BLaER1 treated with 17β-estradiol and CSF1 and Interleukin-3, amounts not matched to agents 10 nM and 100 nM (cell line): ENCODE results near the gene FREM3.
"Not testable (repeated sequence)": the region's sequence is repeated elsewhere in the genome, so short reads cannot be mapped to it uniquely, and the experiment has no call there.

Experiments
- H3K27ac ChIP-seq, 11 experiments: shearing (Covaris generic); formaldehyde crosslinking; 2 replicates each; pipeline ENCODE4 v1.8.1; 2022
- H3K27me3 ChIP-seq, 11 experiments: shearing (Covaris generic); formaldehyde crosslinking; 2 replicates each; pipeline ENCODE4 v1.8.1; 2022
- H3K36me3 ChIP-seq, 11 experiments: shearing (Covaris generic); formaldehyde crosslinking; 2 replicates each; pipeline ENCODE4 v1.8.1; 2022
- H3K4me1 ChIP-seq, 10 experiments: shearing (Covaris generic); formaldehyde crosslinking; 2 replicates each; pipeline ENCODE4 v1.8.1; 2022
- H3K4me2 ChIP-seq, 11 experiments: shearing (Covaris generic); formaldehyde crosslinking; 2 replicates each; pipeline ENCODE4 v1.8.1; 2022
- H3K4me3 ChIP-seq, 10 experiments: shearing (Covaris generic); formaldehyde crosslinking; 2 replicates each; pipeline ENCODE4 v1.8.1; 2022
- H3K9ac ChIP-seq, 11 experiments: shearing (Covaris generic); formaldehyde crosslinking; 2 replicates each; pipeline ENCODE4 v1.8.1; 2022
- H3K9me3 ChIP-seq, 11 experiments: shearing (Covaris generic); formaldehyde crosslinking; replicated peaks in 1 of 11; 2 replicates each; pipeline ENCODE4 v1.8.1; 2022
- H4K20me1 ChIP-seq, 11 experiments: shearing (Covaris generic); formaldehyde crosslinking; 2 replicates each; pipeline ENCODE4 v1.8.1; 2022
- Cebpa-rat ChIP-seq, 11 experiments: shearing (Covaris generic); IDR thresholded peaks; 2 replicates each; pipeline ENCODE4 v1.8.1; 2022

FREM3 gene

DNA sequence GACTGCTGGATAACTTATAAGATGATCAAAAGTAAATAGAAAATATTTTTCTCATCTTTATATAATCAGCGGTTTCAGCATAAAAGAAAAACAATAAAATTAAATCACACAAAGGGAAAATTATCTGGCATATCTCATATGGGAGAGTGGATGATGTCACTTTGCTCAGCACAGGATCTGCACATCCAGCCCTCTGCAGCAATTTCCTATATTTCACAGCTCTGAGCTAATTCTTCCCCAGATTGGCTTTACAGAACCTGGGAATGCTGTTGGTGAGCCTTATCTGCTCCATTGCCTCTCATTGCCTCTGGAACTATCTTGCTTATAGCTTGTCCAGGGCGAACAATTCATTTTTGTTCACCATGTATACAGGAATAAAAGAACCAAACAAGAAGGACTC, 21.0 kb downstream of the FREM3 start:
- Histone ChIP-seq H3K4me2 (no peak overlapping the region), H3K27ac (no peak overlapping the region), H3K27me3 (no peaks in the 10 kb centered on the region)

DNA sequence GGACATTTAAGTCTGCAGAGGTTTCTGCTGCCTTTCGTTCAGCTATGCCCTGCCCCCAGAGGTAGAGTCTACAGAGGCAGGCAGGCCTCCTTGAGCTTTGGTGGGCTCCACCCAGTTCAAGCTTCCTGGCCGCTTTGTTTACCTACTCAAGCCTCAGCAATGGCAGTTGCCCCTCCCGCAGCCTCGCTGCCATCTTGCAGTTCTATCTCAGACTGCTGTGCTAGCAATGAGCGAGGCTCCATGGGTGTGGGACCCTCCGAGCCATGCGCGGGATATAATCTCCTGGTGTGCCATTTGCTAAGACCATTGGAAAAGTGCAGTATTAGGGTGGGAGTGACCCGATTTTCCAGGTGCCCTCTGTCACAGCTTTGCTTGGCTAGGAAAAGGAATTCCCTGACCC, 26.8 kb downstream of the FREM3 start:
- H3K9ac ChIP-seq, result not testable (repeated sequence)
- H3K9me3 ChIP-seq, result peaks cover 0 to 14% (median 10%) of the 10 kb centered on the region in 11 experiments; a peak in 12 of 22 replicates

More for the DNA sequence above, 21.0 kb downstream of the FREM3 start:
- H3K9ac ChIP-seq, result no peak overlapping the region
- no peaks in the 10 kb centered on the region for H3K36me3 ChIP-seq
- H3K9me3 ChIP-seq, result peaks cover 0 to 19% (median 9%) of the 10 kb centered on the region in 11 experiments; a peak in 8 of 22 replicates
- no peaks in the 10 kb centered on the region for H3K4me1 ChIP-seq
- no peaks in the 10 kb centered on the region for H4K20me1 ChIP-seq
- no peak for TF ChIP-seq Cebpa-rat (IDR thresholded peaks at IDR 0.05)
- no peak overlapping the region for H3K4me3 ChIP-seq

DNA sequence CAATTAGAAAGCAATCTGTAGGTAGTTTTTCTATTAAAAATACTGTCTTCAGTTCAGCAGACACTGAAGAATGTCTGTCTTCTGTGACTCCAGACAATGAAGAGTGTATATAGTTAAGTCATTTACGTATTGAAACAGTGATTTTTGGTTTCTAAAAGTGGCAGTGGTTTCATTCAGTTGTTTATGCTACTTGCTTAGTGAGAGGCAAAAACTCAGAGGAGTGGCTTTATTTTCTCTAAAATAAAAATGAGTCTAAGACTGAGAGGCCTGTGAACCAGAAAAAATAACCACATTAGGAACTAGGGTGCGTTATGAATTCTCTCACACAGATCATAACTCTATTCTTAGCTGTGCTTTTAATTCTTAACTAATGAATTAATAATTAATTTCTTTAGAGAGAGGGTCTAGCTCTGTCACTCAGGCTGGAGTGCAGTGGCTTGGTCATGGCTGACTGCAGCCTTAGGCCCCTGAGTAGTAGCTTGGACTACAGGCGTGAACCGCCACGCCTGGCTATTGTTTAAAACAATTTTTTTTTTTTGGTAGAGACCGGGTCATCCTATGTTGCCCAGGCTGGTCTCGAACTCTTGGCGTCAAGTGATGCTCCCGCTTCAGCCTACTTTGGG, 31.4 kb downstream of the FREM3 start:
- H3K4me2 ChIP-seq, result peak overlapping the region in 6 of 11 experiments; percentile 0 to 45 (median 16); a peak in 6 of 22 replicates
- no peaks in the 10 kb centered on the region for H3K27me3 ChIP-seq
- no peaks in the 10 kb centered on the region for H3K36me3 ChIP-seq
- peaks cover 8 to 35% (median 23%) of the 10 kb centered on the region in 11 experiments; a peak in 19 of 22 replicates for H3K9me3 ChIP-seq
- no peaks in the 10 kb centered on the region for H4K20me1 ChIP-seq
- H3K4me1 ChIP-seq, result peaks cover 4 to 41% (median 19%) of the 10 kb centered on the region in 10 experiments; a peak in 17 of 20 replicates
- H3K9ac ChIP-seq, result no peak overlapping the region
- no peak overlapping the region for H3K4me3 ChIP-seq
- no peak for TF ChIP-seq Cebpa-rat (IDR thresholded peaks at IDR 0.05)
- H3K27ac ChIP-seq, result no peak overlapping the region

More for the DNA sequence above, 26.8 kb downstream of the FREM3 start:
- peaks cover 0 to 23% (median 10%) of the 10 kb centered on the region in 10 experiments; a peak in 10 of 20 replicates for H3K4me1 ChIP-seq
- H3K27ac ChIP-seq, H3K27me3 ChIP-seq, H3K36me3 ChIP-seq, H4K20me1 ChIP-seq, H3K4me3 ChIP-seq, H3K4me2 ChIP-seq: not testable (repeated sequence)

DNA sequence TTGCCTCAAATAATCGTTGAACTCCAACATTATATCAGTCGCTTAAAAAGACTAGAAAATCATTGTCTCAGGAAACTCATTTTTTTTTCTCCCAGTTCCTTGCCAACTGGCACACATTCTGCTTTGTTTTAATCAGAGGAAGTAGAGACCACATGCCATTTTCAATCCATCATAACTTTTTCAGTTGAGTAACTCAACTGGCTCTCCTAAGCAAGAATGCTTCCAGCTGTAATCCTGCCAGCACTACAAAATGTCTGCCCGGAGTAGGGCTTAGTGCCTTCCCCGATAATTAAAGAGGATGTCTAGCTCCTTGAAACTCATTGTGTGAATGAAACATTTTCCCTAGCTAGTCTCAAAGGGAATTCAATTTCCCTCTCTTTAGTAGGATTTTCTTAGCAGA, 33.0 kb downstream of the FREM3 start:
- Histone ChIP-seq H3K4me2 (peak overlapping the region; percentile 15 to 66 (median 49); a peak in 20 of 22 replicates), H3K27me3 (no peaks in the 10 kb centered on the region), H3K4me1 (peaks cover 4 to 41% (median 19%) of the 10 kb centered on the region in 10 experiments; a peak in 17 of 20 replicates), H3K9me3 (peaks cover 7 to 28% (median 19%) of the 10 kb centered on the region in 11 experiments; a peak in 19 of 22 replicates), H3K27ac (peak overlapping the region in 8 of 11 experiments; percentile 32 to 70 (median 46); a peak in 12 of 22 replicates), H3K9ac (peak overlapping the region in 1 of 11 experiments; percentile 16; a peak in 1 of 22 replicates), H4K20me1 (no peaks in the 10 kb centered on the region), H3K36me3 (no peaks in the 10 kb centered on the region), H3K4me3 (no peak overlapping the region)
- TF ChIP-seq Cebpa-rat (IDR thresholded peaks at IDR 0.05), result peak in 1 of 11 experiments; percentile 11; a peak in 1 of 22 replicates

DNA sequence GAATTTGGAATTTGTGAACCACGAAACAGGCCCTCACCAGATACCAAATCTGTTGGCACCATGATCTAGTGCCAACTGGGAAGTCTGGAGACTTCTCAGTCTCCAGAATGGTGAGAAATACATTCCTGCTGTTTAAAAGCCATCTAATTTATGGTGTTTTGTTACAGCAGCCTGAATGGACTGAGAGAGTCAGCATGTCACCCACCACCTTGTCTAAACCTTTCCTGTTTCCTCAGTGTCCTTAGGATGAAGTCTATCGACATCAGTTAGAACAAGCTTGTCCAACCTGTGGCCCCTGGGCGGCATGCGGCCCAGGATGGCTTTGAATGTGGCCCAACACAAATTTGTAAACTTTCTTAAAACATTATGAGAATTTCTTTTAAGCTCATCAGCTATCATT, 42.1 kb downstream of the FREM3 start:
- peaks cover 0 to 6% (median 0%) of the 10 kb centered on the region in 10 experiments; a peak in 1 of 20 replicates for H3K4me1 ChIP-seq
- H3K4me2 ChIP-seq, result no peak overlapping the region
- no peaks in the 10 kb centered on the region for H4K20me1 ChIP-seq
- H3K27me3 ChIP-seq, result no peaks in the 10 kb centered on the region
- no peaks in the 10 kb centered on the region for H3K36me3 ChIP-seq
- H3K9me3 ChIP-seq, result peaks cover 0 to 4% (median 0%) of the 10 kb centered on the region in 11 experiments; a peak in 2 of 22 replicates
- no peak overlapping the region for H3K4me3 ChIP-seq
- TF ChIP-seq Cebpa-rat (IDR thresholded peaks at IDR 0.05), result no peak
- H3K27ac ChIP-seq, result no peak overlapping the region
- H3K9ac ChIP-seq, result no peak overlapping the region

DNA sequence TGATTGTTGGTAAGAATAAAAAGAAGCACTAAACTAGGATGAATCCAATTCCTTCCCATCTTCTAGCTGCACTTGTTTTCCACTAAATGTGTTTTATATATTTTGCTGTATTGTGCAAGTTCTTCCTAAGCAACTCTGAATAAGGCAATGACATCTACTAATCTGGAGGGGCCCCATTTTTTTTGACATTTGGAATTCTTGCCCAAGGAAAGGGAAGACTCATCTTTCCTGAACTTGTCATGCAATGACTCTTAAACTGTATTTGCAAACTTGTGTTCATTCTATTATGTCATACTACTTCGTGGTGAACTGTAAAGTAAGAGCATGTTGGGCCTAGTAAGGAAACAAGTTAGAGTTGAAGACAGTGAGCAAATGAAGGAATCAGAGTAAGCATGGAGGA, 45.9 kb downstream of the FREM3 start:
- TF ChIP-seq Cebpa-rat (IDR thresholded peaks at IDR 0.05), result no peak
- Histone ChIP-seq H3K9ac (no peak overlapping the region), H4K20me1 (no peaks in the 10 kb centered on the region), H3K36me3 (no peaks in the 10 kb centered on the region), H3K9me3 (peaks cover 0 to 3% (median 0%) of the 10 kb centered on the region in 11 experiments; a peak in 1 of 22 replicates), H3K4me3 (no peak overlapping the region), H3K4me2 (no peak overlapping the region), H3K4me1 (peaks cover 0 to 6% (median 0%) of the 10 kb centered on the region in 10 experiments; a peak in 1 of 20 replicates), H3K27ac (no peak overlapping the region), H3K27me3 (no peaks in the 10 kb centered on the region)

DNA sequence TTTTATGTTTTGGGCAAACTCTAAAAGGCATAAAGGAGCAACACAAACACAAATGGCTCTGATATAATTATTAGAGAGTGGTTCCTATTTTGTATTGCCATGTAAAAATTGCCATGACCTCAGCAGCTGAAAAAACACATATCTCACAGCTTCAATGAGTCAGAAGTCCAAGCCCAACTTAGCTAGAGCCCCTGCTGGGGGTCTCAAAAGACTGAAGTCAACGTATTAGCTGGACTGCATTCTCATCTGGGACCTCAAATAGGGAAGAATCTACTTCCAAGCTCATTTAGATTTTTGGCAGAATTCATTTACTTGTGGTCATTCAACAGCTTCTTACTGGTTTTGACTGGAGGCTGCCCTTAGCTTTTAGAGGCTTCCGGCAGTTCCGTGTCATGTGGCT, 47.4 kb downstream of the FREM3 start:
- Histone ChIP-seq H4K20me1 (no peaks in the 10 kb centered on the region), H3K4me1 (peaks cover 0 to 6% (median 0%) of the 10 kb centered on the region in 10 experiments; a peak in 1 of 20 replicates), H3K4me2 (no peak overlapping the region), H3K4me3 (no peak overlapping the region), H3K9me3 (peaks cover 8 to 18% (median 14%) of the 10 kb centered on the region in 11 experiments), H3K27ac (no peak overlapping the region), H3K36me3 (0 out of 22 replicates have a peak, but pooled peaks cover 0 to 3% (median 0%) of the 10 kb centered on the region in 11 experiments), H3K27me3 (no peaks in the 10 kb centered on the region), H3K9ac (no peak overlapping the region)
- TF ChIP-seq Cebpa-rat (IDR thresholded peaks at IDR 0.05), result no peak

DNA sequence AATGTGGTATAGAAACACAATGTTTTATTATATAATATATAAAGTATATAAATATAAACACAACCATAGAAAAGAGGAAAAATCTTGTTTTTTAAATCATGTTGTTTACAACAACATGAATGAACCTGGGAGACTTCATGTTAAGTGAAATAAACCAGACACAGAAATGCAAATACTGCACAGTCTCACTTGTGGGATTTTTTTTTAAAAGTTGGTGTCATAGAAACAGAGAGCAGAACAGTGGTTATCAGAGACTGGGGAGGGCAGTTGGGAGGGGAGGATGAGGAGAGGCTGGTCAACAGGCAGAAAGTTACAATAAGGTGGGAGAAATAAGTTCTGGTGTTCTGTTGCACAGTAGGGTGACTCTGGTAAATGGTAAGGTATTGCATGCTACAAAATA, 57.1 kb downstream of the FREM3 start:
- no peak overlapping the region for H3K4me2 ChIP-seq
- H3K27ac ChIP-seq, result no peak overlapping the region
- H3K36me3 ChIP-seq, result peaks cover 0 to 5% (median 0%) of the 10 kb centered on the region in 11 experiments; a peak in 1 of 22 replicates
- no peaks in the 10 kb centered on the region for H3K4me1 ChIP-seq
- H3K4me3 ChIP-seq, result no peak overlapping the region
- no peak overlapping the region for H3K9ac ChIP-seq
- no peaks in the 10 kb centered on the region for H4K20me1 ChIP-seq
- TF ChIP-seq Cebpa-rat (IDR thresholded peaks at IDR 0.05), result no peak
- peaks cover 22 to 30% (median 24%) of the 10 kb centered on the region in 11 experiments for H3K9me3 ChIP-seq
- H3K27me3 ChIP-seq, result no peaks in the 10 kb centered on the region

DNA sequence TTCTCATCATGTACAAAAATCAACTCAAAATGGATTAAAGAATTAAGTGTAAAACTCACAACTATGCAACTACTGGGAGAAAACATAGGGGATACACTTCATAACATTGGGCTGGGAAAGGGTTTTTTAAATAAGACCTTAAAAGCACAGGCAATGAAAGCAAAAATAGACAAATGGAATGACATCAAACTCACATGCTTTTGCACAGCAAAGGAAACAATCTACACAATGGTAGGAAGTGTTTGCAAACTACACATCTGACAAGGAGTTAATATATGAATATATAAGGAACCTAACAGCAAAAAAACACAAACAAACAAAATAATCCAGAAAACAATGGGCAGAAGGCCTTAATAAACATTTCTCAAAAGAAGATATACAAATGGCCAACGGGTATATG, 57.9 kb downstream of the FREM3 start:
- Histone ChIP-seq H4K20me1 (no peaks in the 10 kb centered on the region), H3K36me3 (peaks cover 0 to 5% (median 0%) of the 10 kb centered on the region in 11 experiments; a peak in 1 of 22 replicates), H3K4me2 (no peak overlapping the region), H3K27ac (no peak overlapping the region), H3K4me3 (no peak overlapping the region), H3K4me1 (no peaks in the 10 kb centered on the region), H3K27me3 (no peaks in the 10 kb centered on the region), H3K9ac (no peak overlapping the region), H3K9me3 (peaks cover 14 to 22% (median 16%) of the 10 kb centered on the region in 11 experiments)
- TF ChIP-seq Cebpa-rat (IDR thresholded peaks at IDR 0.05), result no peak
